Measurements from ENCODE around the gene GYS1.

The GYS1 gene

GRCh38 chr19:48962849-48963165 lies 30.3 kb downstream of the GYS1 start:
- no peak for DNase-seq

- DNase-seq = no peak
Measured at GRCh38 chr19:48962029-48962848, 30.9 kb downstream of the GYS1 start.

- DNase-seq = no peak
Measured at GRCh38 chr19:48961673-48962028, 31.5 kb downstream of the GYS1 start.

DNA sequence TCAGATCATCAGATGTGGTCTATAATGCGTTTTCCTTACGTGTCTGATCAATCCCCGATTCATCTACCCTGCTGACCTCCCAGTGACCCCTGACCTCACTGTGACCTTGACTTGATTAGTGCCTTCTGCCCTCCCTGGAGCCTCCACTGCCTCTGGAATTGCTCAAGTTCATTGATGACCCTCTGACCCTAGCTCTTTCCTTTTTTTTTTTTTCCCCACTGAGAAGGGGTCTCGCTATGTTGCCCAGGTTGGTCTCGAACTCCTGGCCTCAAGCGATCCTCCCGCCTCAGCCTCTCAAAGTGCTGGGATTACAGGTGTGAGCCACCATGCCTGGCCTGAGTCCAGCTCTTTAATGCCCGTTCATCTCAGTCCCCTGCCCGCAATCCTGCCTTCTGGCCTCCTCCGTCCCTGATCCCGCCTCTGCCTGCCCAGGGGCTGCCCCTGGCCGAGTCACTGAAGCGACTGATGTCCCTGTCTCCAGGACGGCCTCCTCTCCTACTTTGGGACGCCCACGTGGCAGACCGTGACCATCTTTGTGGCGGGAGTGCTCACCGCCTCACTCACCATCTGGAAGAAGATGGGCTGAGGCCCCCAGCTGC lies 32.0 kb downstream of the GYS1 start:
- no peak for DNase-seq

- no peak for DNase-seq
Measured at GRCh38 chr19:48959341-48960239, 33.5 kb downstream of the GYS1 start.

GRCh38 chr19:48958006-48958405 lies 35.1 kb downstream of the GYS1 start:
- no peak for DNase-seq

GRCh38 chr19:48955308-48955958 lies 37.7 kb downstream of the GYS1 start:
- no peak for DNase-seq

DNA sequence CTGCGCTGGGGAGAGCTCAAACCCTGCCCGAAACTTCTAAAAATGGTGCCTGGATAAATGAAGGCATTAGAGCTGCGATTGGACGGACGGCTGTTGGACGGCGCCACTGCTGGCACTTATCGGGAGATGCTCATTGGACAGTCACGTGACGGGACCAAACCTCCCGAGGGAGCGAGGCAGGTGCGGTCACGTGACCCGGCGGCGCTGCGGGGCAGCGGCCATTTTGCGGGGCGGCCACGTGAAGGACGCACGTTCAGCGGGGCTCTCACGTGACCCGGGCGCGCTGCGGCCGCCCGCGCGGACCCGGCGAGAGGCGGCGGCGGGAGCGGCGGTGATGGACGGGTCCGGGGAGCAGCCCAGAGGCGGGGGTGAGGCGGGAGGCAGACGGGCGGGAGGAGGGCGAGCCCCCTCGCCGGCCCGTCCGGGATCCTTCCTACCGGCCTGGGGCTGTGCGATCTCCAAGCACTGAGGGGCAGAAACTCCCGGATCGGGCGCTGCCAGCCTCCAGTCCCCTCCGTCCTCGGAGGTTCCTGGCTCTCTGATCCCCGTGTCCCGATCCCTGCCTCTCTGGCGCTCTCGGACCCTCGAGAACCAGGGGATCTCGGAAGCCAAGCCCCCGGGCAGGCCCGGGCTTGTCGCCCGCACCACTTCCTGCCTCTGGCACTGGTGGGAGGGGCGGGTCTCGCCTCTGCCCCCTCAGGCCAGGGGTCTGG lies 38.4 kb downstream of the GYS1 start, which contains the start of gene BAX:
Gene BAX (plus strand): TSS at position 281 of the 713 bp plus-strand sequence. CDS start 54 bp downstream, at position 335.
- DNase-seq = peak; percentile 95

DNA sequence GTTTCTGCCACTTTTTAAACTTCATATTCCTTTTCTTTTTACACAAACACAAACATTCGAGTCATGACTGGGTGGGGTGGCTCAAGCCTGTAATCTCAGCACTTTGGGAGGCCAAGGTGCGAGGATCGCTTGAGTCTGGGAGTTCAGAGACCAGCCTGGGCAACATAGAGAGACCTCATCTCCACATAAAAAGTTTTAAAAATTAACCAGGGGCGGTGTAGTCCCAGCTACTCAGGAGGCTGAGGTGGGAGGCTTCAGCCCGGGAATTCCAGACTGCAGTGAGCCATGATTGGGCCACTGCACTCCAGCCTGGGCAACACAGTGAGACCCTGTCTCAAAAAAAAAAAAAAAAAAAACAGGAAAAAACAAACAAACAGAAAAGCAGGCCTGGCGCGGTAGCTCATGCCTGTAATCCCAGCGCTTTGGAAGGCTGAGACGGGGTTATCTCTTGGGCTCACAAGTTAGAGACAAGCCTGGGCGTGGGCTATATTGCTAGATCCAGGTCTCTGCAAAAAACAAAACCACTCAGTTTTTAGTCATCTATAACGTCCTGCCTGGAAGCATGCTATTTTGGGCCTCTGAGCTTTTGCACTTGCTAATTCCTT lies 39.0 kb downstream of the GYS1 start:
- DNase-seq = no peak

- no peak for DNase-seq
Measured at GRCh38 chr19:48953141-48953540, 40.0 kb downstream of the GYS1 start.

GRCh38 chr19:48950830-48951519 lies 42.1 kb downstream of the GYS1 start:
- peak; percentile 5 for DNase-seq

GRCh38 chr19:48950159-48950558 lies 43.0 kb downstream of the GYS1 start:
- DNase-seq = no peak

DNA sequence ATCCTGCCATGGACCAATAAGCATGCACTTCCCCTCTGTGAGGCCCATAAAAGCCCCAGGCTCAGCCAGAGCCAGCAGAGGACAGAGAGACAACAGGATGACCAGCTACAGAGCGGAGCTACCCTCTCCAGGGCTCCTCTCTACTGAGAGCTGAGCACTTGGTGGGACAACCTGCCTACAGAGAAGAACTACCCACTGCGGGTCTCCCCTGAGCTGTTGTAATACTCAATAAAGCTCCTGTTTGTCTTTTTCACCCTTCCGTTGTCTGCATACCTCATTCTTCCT lies 45.9 kb downstream of the GYS1 start:
- DNase-seq = no peak

- no peak for DNase-seq
Measured at GRCh38 chr19:48946463-48947257, 46.4 kb downstream of the GYS1 start.

DNA sequence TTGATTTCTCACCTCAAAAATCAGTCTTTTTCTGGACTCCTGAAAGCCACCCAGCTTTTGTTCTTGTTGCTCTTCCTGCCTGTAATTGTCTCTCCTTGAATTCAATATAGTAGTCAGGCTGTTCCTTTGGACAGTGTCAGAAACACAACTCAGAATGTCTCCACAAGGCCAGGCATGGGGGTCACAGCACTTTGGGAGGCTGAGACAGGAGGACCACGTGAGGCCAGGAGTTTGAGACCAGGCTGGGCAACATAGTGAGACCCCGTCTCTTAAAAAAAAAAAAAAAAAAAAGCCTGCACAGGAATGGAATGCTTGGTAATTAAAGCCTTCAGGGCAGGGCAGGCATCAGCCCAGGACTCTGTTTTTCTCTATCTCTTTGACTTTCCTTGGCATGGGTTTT lies 47.3 kb downstream of the GYS1 start:
- no peak for DNase-seq

- no peak for DNase-seq
Measured at GRCh38 chr19:48945415-48945814, 47.7 kb downstream of the GYS1 start.

DNA sequence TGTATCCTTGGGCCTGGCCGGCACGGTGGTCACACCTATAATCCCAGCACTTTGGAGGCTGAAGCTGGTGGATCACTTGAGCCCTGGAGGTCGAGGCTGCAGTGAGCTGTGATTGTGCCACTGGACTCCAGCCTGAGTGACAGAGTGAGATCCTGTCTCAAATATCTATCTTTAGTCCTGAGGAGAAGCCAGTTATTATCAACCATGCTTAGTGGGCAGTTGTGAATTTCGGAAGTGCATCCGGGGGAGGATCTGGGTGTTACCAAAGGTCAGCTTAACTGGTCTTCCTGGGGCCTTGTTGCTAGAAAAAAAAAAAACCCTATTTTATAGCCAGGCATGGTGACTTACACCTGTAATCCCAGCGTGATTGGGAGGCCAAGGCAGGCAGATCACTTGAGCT lies 50.0 kb downstream of the GYS1 start:
- no peak for DNase-seq

GRCh38 chr19:48940902-48941301 lies 52.2 kb downstream of the GYS1 start:
- DNase-seq = no peak

DNA sequence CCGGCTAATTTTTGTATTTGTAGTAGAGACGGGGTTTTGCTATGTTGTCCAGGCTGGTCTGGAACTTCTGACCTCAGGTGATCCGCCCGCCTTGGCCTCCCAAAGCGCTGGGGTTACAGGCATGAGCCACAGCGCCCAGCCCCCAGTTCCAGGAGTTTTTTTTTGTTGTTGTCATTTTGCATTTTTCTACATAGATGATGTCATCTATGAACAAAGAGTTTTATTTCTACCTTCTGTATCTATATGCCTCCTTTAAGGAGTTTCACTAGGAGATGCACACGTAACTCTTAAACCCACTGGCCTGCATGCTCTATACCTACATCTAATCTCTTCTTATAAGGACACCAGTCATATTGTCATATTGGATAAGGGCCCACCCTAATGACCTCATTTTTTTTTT lies 54.9 kb downstream of the GYS1 start:
- DNase-seq = no peak

GRCh38 chr19:48935864-48936263 lies 57.2 kb downstream of the GYS1 start:
- no peak for DNase-seq

GRCh38 chr19:48934837-48935236 lies 58.3 kb downstream of the GYS1 start:
- no peak for DNase-seq

All from NCI-H510A treated with DMSO at 0.1 percent for 48 hours (cell line).